ENCODE results near the gene KRTAP10-3.

Gene KRTAP10-3

GRCh38 chr21:44514746-44515358 lies 43.7 kb downstream of the KRTAP10-3 start:
- DNase-seq, result no peak

GRCh38 chr21:44514218-44514520 lies 44.4 kb downstream of the KRTAP10-3 start:
- no peak for DNase-seq

GRCh38 chr21:44513389-44514217 lies 45.0 kb downstream of the KRTAP10-3 start:
- no peak for DNase-seq

- no peak for DNase-seq
Measured at GRCh38 chr21:44512496-44513388, 45.9 kb downstream of the KRTAP10-3 start.

GRCh38 chr21:44511938-44512275 lies 46.7 kb downstream of the KRTAP10-3 start:
- no peak for DNase-seq

- no peak for DNase-seq
Measured at GRCh38 chr21:44511219-44511937, 47.2 kb downstream of the KRTAP10-3 start.

- DNase-seq, result peak; percentile 77
Measured at GRCh38 chr21:44510508-44511218, 47.9 kb downstream of the KRTAP10-3 start.

- DNase-seq, result no peak
Measured at GRCh38 chr21:44510109-44510507, 48.5 kb downstream of the KRTAP10-3 start.

- no peak for DNase-seq
Measured at GRCh38 chr21:44509539-44509938, 49.1 kb downstream of the KRTAP10-3 start.

GRCh38 chr21:44508711-44509445 lies 49.7 kb downstream of the KRTAP10-3 start:
- DNase-seq, result no peak

- DNase-seq, result no peak
Measured at GRCh38 chr21:44508426-44508710, 50.2 kb downstream of the KRTAP10-3 start.
